OCI-LY7 (cell line): ENCODE measurements around the gene SLC30A2. TPM values are rescaled to one million over a fixed set of nuclear protein-coding genes. Genes with fewer than 3 reads are reported as not detected.

ENCODE experiments used
- BruUV-seq: library from RNA; stranded (reverse); fragments of 400-500 nt; replicated peaks from 2 replicates; lab custom pipeline; 2021; lab: Mats Ljungman, UMichigan
- CTCF ChIA-PET: fragments of 300-600 bp; sonication (Branson Sonifier 250); formaldehyde crosslinking; loops from one replicate; lab custom pipeline; 2022; ENCODE audit warnings: antibody characterized with exemption; ENCODE audit not compliant: unreplicated experiment; lab: Charles Lee
- POLR2A ChIA-PET: fragments of 300-600 bp; sonication (Branson Sonifier 250); formaldehyde crosslinking; loops from one replicate; lab custom pipeline; 2022; ENCODE audit warnings: antibody characterized with exemption; lab: Charles Lee
- DNase-seq: peaks from one replicate; pipeline ENCODE4 v3.0.0-alpha.2; 2015; ENCODE audit warnings: low spot score
- H2AFZ ChIP-seq: fragments of 200-600 bp; sonication (generic), shearing (Covaris generic); 2 replicates; pipeline ENCODE4 v1.6.1; 2014; ENCODE audit warnings: mild to moderate bottlenecking, antibody characterized with exemption, low read length, moderate library complexity
- H3K27ac ChIP-seq: fragments of 200-600 bp; sonication (generic); 2 replicates; pipeline ENCODE4 v1.5.1; 2014; ENCODE audit warnings: mixed run types, low read depth, mild to moderate bottlenecking, moderate library complexity, low read length, inconsistent platforms; ENCODE audit not compliant: poor library complexity, severe bottlenecking
- H3K36me3 ChIP-seq: fragments of 200-600 bp; sonication (generic); 2 replicates; pipeline ENCODE4 v1.6.1; 2014; ENCODE audit warnings: mild to moderate bottlenecking, antibody characterized with exemption, low read length, moderate library complexity, mixed read lengths; ENCODE audit not compliant: insufficient read depth
- H3K4me1 ChIP-seq: fragments of 200-600 bp; sonication (generic); 2 replicates; pipeline ENCODE4 v1.5.1; 2014; ENCODE audit warnings: mild to moderate bottlenecking, low read length; ENCODE audit not compliant: insufficient read depth, poor library complexity, severe bottlenecking
- H3K4me2 ChIP-seq: fragments of 200-600 bp; sonication (generic); 2 replicates; pipeline ENCODE4 v1.6.1; 2014; ENCODE audit warnings: mild to moderate bottlenecking, low read length
- H3K4me3 ChIP-seq: fragments of 200-600 bp; sonication (generic); 2 replicates; pipeline ENCODE4 v1.5.1; 2014; ENCODE audit warnings: mild to moderate bottlenecking, low read depth, low read length; ENCODE audit not compliant: poor library complexity, severe bottlenecking
- H3K79me2 ChIP-seq: fragments of 200-600 bp; sonication (generic); 2 replicates; pipeline ENCODE4 v1.6.1; 2016; ENCODE audit warnings: low read depth, mild to moderate bottlenecking, low read length, moderate library complexity, mixed read lengths; ENCODE audit not compliant: insufficient read depth
- H3K9me2 ChIP-seq: fragments of 200-600 bp; sonication (generic); 2 replicates; pipeline ENCODE4 v1.6.1; 2016; ENCODE audit warnings: mild to moderate bottlenecking, low read length, mixed read lengths; ENCODE audit not compliant: insufficient read depth
- H3K9me3 ChIP-seq: fragments of 200-600 bp; sonication (generic); 2 replicates; pipeline ENCODE4 v1.6.1; 2014; ENCODE audit warnings: mild to moderate bottlenecking, mixed run types, low read length, mixed read lengths
- H4K20me1 ChIP-seq: fragments of 200-600 bp; sonication (generic); 2 replicates; pipeline ENCODE4 v1.6.1; 2014; ENCODE audit warnings: mild to moderate bottlenecking, antibody characterized with exemption, low read length, moderate library complexity, mixed read lengths; ENCODE audit not compliant: insufficient read depth
- EZH2phosphoT487 ChIP-seq: fragments of 200-600 bp; sonication (generic); IDR thresholded peaks from 2 replicates; pipeline ENCODE4 v1.6.1; 2018; ENCODE audit warnings: low read depth, borderline replicate concordance, mild to moderate bottlenecking, mixed run types, antibody characterized with exemption, low read length, moderate library complexity, mixed read lengths
- intact Hi-C: fragments of 100-400 bp; cut with micrococcal nuclease; formaldehyde crosslinking; loops from one replicate; pipeline ENCODE4 v1.10.0; 2022; ENCODE audit not compliant: unreplicated experiment
- total RNA-seq, 2 experiments: library from RNA; depleted of rRNA in 1 of 2; stranded (reverse); fragments of >200 nt in 1 of 2; shearing (Covaris generic) in 1 of 2; gene quantifications; 2 replicates each; pipeline ENCODE4 v1.2.3, GENCODE V29; 2014 to 2022
- TF ChIP-seq, protein P1 (sequence below): fragments of 200-600 bp; sonication (generic); conservative IDR thresholded peaks from 2 replicates; pipeline ENCODE4 v1.5.1; 2014; ENCODE audit warnings: mild to moderate bottlenecking, antibody characterized with exemption, low read length, moderate library complexity, mixed read lengths

Gene SLC30A2
- total RNA-seq, 2 experiments from 2014 or later: not detected

GRCh38 chr1:26005434-26006105 lies 40.3 kb downstream of the SLC30A2 start:
- ChIA-PET POLR2A (no interaction called here), CTCF (no interaction called here)
- H3K9me2 ChIP-seq: no peaks in the 10 kb centered on the region
- no peaks in the 10 kb centered on the region for H3K4me1 ChIP-seq
- H3K36me3 ChIP-seq: no peaks in the 10 kb centered on the region
- BruUV-seq: no TSS peak
- DNase-seq: no peak
- H4K20me1 ChIP-seq: no peaks in the 10 kb centered on the region
- no peaks in the 10 kb centered on the region for H3K9me3 ChIP-seq
- no peaks in the 10 kb centered on the region for H3K79me2 ChIP-seq
- intact Hi-C loops: no loop called here
- no peak overlapping the region for H3K27ac ChIP-seq
- no peak for TF ChIP-seq EZH2phosphoT487
- TF ChIP-seq, protein P1, sequence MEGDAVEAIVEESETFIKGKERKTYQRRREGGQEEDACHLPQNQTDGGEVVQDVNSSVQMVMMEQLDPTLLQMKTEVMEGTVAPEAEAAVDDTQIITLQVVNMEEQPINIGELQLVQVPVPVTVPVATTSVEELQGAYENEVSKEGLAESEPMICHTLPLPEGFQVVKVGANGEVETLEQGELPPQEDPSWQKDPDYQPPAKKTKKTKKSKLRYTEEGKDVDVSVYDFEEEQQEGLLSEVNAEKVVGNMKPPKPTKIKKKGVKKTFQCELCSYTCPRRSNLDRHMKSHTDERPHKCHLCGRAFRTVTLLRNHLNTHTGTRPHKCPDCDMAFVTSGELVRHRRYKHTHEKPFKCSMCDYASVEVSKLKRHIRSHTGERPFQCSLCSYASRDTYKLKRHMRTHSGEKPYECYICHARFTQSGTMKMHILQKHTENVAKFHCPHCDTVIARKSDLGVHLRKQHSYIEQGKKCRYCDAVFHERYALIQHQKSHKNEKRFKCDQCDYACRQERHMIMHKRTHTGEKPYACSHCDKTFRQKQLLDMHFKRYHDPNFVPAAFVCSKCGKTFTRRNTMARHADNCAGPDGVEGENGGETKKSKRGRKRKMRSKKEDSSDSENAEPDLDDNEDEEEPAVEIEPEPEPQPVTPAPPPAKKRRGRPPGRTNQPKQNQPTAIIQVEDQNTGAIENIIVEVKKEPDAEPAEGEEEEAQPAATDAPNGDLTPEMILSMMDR: no peak
- H2AFZ ChIP-seq: no peak overlapping the region
- H3K4me2 ChIP-seq: no peak overlapping the region
- H3K4me3 ChIP-seq: no peak overlapping the region

- Histone ChIP-seq H3K4me2 (no peak overlapping the region), H3K4me1 (peaks cover 2% of the 10 kb centered on the region), H3K9me2 (no peaks in the 10 kb centered on the region), H2AFZ (no peak overlapping the region), H3K4me3 (no peak overlapping the region), H3K9me3 (no peaks in the 10 kb centered on the region), H3K36me3 (no peaks in the 10 kb centered on the region), H4K20me1 (no peaks in the 10 kb centered on the region), H3K27ac (no peak overlapping the region), H3K79me2 (no peaks in the 10 kb centered on the region)
- DNase-seq: no peak
- TF ChIP-seq EZH2phosphoT487: no peak
- TF ChIP-seq, protein P1: no peak
- POLR2A ChIA-PET: interaction anchor here (1.0 to 1.4 kb wide), 2 partner anchors 11 to 108 kb away, joined by 3 read pairs; no protein-coding TSS in a partner anchor
- intact Hi-C loops: no loop called here
- CTCF ChIA-PET: interaction anchor here (0.7 kb wide), 1 partner anchor 109 kb away, joined by 3 read pairs; no protein-coding TSS in a partner anchor
- no TSS peak for BruUV-seq
These were observed 42.2 kb downstream of the SLC30A2 start for GRCh38 chr1:26003756-26004155.

DNA sequence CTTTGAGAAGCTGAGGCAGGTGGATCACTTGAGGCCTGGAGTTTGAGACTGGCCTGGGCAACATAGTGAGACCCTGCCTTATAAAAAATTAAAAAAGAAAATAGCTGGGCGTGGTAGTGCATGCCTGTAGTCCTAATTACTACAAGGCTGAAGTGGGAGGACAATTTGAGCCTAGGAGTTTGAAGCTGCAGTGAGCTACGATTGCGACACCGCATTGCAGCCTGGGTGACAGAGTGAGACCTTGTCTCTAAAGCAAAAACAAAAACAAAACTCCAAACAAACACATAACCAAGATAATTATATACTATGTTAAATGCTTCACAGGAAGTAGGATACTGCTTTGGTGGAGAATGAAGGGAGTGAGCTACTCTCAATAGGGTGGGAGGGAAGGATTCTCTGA lies 42.7 kb downstream of the SLC30A2 start:
- Histone ChIP-seq H3K36me3 (no peaks in the 10 kb centered on the region), H2AFZ (no peak overlapping the region), H3K4me3 (no peak overlapping the region), H3K4me2 (no peak overlapping the region), H3K9me2 (no peaks in the 10 kb centered on the region), H3K4me1 (peaks cover 7% of the 10 kb centered on the region), H3K79me2 (no peaks in the 10 kb centered on the region), H3K9me3 (no peaks in the 10 kb centered on the region), H4K20me1 (no peaks in the 10 kb centered on the region), H3K27ac (no peak overlapping the region)
- ChIA-PET CTCF (interaction anchor here (0.7 kb wide), 1 partner anchor 109 kb away, joined by 3 read pairs; no protein-coding TSS in a partner anchor), POLR2A (interaction anchor here (1.0 to 1.4 kb wide), 2 partner anchors 11 to 107 kb away, joined by 3 read pairs; no protein-coding TSS in a partner anchor)
- no TSS peak for BruUV-seq
- intact Hi-C loops: no loop called here
- DNase-seq: no peak
- TF ChIP-seq EZH2phosphoT487: no peak
- TF ChIP-seq, protein P1: no peak
